ENCODE data around the gene DHRS12. TPM values are rescaled to one million over a fixed set of nuclear protein-coding genes. Genes with fewer than 3 reads are reported as not detected.
A peak's percentile ranks its signal among the peaks of the same experiment; 100 is the strongest.

The DHRS12 gene
- total and polyA plus RNA-seq, 2 donors from 2014 or later = 20.4 to 36.1 TPM

GRCh38 chr13:51734786-51735185 is 69.2 kb downstream of the DHRS12 start:
- Histone ChIP-seq H3K4me3 (ENCODE audit: low read length in 3 of 3) (no peak overlapping the region), H3K36me3 (ENCODE audit: control insufficient read depth in 2 of 3, insufficient read depth in 3 of 3, low read length in 3 of 3) (peaks cover 0 to 2% (median 0%) of the 10 kb centered on the region in 3 donors), H3K27me3 (ENCODE audit: control insufficient read depth, insufficient read depth, low read length) (no peaks in the 10 kb centered on the region), H3K4me1 (ENCODE audit: control insufficient read depth in 2 of 3, insufficient read depth in 2 of 3, low read depth in 1 of 3, low read length in 3 of 3) (peaks cover 0 to 13% (median 6%) of the 10 kb centered on the region in 3 donors), H3K9me3 (ENCODE audit: control insufficient read depth in 2 of 3, insufficient read depth in 1 of 3, low read length in 3 of 3) (no peaks in the 10 kb centered on the region), H3K27ac (ENCODE audit: low read depth in 2 of 2, low read length in 2 of 2) (no peak overlapping the region), H3K9ac (ENCODE audit: low read length in 3 of 3) (no peak overlapping the region)
- intact Hi-C loops (cut with DNase I) = no loop called here
- FAIRE-seq (no peak), DNase-seq (no peak)
- TF ChIP-seq, protein P1, sequence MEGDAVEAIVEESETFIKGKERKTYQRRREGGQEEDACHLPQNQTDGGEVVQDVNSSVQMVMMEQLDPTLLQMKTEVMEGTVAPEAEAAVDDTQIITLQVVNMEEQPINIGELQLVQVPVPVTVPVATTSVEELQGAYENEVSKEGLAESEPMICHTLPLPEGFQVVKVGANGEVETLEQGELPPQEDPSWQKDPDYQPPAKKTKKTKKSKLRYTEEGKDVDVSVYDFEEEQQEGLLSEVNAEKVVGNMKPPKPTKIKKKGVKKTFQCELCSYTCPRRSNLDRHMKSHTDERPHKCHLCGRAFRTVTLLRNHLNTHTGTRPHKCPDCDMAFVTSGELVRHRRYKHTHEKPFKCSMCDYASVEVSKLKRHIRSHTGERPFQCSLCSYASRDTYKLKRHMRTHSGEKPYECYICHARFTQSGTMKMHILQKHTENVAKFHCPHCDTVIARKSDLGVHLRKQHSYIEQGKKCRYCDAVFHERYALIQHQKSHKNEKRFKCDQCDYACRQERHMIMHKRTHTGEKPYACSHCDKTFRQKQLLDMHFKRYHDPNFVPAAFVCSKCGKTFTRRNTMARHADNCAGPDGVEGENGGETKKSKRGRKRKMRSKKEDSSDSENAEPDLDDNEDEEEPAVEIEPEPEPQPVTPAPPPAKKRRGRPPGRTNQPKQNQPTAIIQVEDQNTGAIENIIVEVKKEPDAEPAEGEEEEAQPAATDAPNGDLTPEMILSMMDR (IDR thresholded peaks at IDR 0.05; ENCODE audit: borderline replicate concordance, extremely low read depth, insufficient read depth) = no peak

DNA sequence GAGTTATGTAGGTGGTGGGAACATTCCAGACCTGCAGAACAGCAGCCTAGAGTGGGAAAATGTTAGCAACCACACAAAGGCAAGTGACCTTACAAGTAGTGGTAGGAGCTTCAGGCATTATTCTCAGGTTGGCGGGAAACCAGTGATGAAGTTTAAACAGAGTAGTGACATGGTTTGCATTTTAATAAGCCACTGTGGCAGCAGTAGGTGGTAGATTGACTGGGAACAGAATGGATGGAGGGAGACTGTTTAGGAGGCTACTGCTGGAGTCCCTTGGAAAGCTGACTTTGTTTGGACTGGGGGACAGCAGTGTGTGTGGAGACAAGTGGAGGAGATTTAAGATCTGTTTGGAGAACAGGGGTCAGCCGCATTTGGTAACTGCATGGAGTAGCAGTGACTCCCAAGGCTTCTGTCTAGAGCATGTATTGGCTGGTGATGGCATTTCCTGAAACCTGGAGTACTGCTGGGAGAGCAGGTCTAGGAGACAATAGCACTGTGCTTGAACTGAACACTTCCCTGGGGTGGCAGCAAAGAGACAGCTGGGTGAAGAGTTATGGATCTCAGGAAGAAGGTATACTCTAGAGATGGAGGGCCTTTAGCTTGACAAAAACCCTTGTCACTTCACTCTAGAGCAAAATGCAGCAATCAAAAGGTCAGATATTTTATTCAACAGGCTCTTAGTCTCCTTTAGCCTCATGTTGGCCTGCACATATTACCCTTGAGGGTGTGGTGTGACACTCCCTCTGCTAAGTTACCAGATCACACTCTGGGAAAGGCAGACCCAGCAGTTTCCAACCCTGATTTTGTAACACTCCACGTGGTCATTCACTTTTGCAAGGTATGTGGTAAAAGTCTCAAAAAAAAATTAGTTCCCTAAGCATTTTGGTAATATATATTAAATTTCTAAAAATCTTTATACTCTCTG is 70.3 kb downstream of the DHRS12 start:
- peaks cover 0 to 2% (median 0%) of the 10 kb centered on the region in 3 donors for H3K36me3 ChIP-seq (ENCODE audit: control insufficient read depth in 2 of 3, insufficient read depth in 3 of 3, low read length in 3 of 3)
- intact Hi-C loops (cut with DNase I) = no loop called here
- peaks cover 0 to 13% (median 6%) of the 10 kb centered on the region in 3 donors for H3K4me1 ChIP-seq (ENCODE audit: control insufficient read depth in 2 of 3, insufficient read depth in 2 of 3, low read depth in 1 of 3, low read length in 3 of 3)
- H3K9ac ChIP-seq (ENCODE audit: low read length in 3 of 3) = no peak overlapping the region
- no peaks in the 10 kb centered on the region for H3K9me3 ChIP-seq (ENCODE audit: control insufficient read depth in 2 of 3, insufficient read depth in 1 of 3, low read length in 3 of 3)
- H3K4me3 ChIP-seq (ENCODE audit: low read length in 3 of 3) = no peak overlapping the region
- H3K27ac ChIP-seq (ENCODE audit: low read depth in 2 of 2, low read length in 2 of 2) = no peak overlapping the region
- TF ChIP-seq, protein P1 (IDR thresholded peaks at IDR 0.05; ENCODE audit: borderline replicate concordance, extremely low read depth, insufficient read depth) = no peak
- FAIRE-seq (no peak), DNase-seq (no peak)
- no peaks in the 10 kb centered on the region for H3K27me3 ChIP-seq (ENCODE audit: control insufficient read depth, insufficient read depth, low read length)

DNA sequence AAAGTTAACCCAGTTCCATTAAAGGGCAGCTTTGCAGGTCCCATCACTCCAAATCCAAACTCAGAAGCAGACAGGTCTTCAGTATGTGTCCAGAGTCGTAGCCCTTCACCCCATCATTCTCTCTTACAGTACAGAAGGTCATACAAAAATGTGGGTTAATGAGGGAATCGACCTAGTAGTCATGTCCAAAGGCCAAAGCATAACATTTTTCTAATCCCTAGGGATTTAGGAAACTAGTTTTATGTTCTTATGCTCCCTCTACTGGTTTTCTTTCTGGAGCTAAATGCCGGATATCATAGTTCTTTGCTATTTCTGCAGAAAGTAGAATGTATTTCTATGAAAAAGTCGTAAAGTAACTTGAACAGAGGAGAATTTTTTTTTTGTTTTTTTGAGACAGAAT is 72.2 kb downstream of the DHRS12 start:
- peaks cover 0 to 7% (median 0%) of the 10 kb centered on the region in 3 donors for H3K36me3 ChIP-seq (ENCODE audit: control insufficient read depth in 2 of 3, insufficient read depth in 3 of 3, low read length in 3 of 3)
- TF ChIP-seq, protein P1 (IDR thresholded peaks at IDR 0.05; ENCODE audit: borderline replicate concordance, extremely low read depth, insufficient read depth) = peak; percentile 43
- H3K9ac ChIP-seq (ENCODE audit: low read length in 3 of 3) = no peak overlapping the region
- no peaks in the 10 kb centered on the region for H3K27me3 ChIP-seq (ENCODE audit: control insufficient read depth, insufficient read depth, low read length)
- DNase-seq = peak in 1 of 5 donors; percentile 56
- H3K9me3 ChIP-seq (ENCODE audit: control insufficient read depth in 2 of 3, insufficient read depth in 1 of 3, low read length in 3 of 3) = no peaks in the 10 kb centered on the region
- no peak overlapping the region for H3K4me3 ChIP-seq (ENCODE audit: low read length in 3 of 3)
- intact Hi-C loops (cut with DNase I) = no loop called here
- H3K27ac ChIP-seq (ENCODE audit: low read depth in 2 of 2, low read length in 2 of 2) = no peak overlapping the region
- FAIRE-seq = peak; percentile 56
- peaks cover 0 to 13% (median 13%) of the 10 kb centered on the region in 3 donors for H3K4me1 ChIP-seq (ENCODE audit: control insufficient read depth in 2 of 3, insufficient read depth in 2 of 3, low read depth in 1 of 3, low read length in 3 of 3)

All from kidney (tissue), 14 donors.